Heart left ventricle (tissue), 16 donors: ENCODE measurements around the gene TANK. TPM values are rescaled to one million over a fixed set of nuclear protein-coding genes. Genes with fewer than 3 reads are reported as not detected.

ENCODE experiments used
- ATAC-seq, 4 donors: fragments of 200-7000 bp; cut with Tn5 transposase; one replicate each; pipeline ENCODE4 v1.9.1; 2020 to 2022; ENCODE audit warnings: moderate library complexity in 4 of 4, mild to moderate bottlenecking in 3 of 4, moderate number of reproducible peaks in 1 of 4
- DNase-seq, 5 donors: peaks; one replicate each; pipeline ENCODE4 v3.0.0-alpha.2; 2020
- H3K27ac ChIP-seq, 12 donors: fragments of 200-600 bp; sonication (generic) in 4 of 12; one replicate each; pipeline versions ENCODE4 v1.5.0 to v1.8.0; 2016 to 2022; ENCODE audit warnings: mild to moderate bottlenecking in 2 of 12
- H3K27me3 ChIP-seq, 9 donors: fragments of 200-600 bp; sonication (generic) in 2 of 9; one replicate each; pipeline versions ENCODE4 v1.5.1 to v1.8.0; 2016 to 2022; ENCODE audit warnings: mild to moderate bottlenecking in 3 of 9
- H3K36me3 ChIP-seq, 9 donors: fragments of 200-600 bp; sonication (generic) in 2 of 9; one replicate each; pipeline versions ENCODE4 v1.5.0 to v1.8.0; 2018 to 2022; ENCODE audit warnings: mild to moderate bottlenecking in 2 of 9
- H3K4me1 ChIP-seq, 12 donors: fragments of 200-600 bp; sonication (generic) in 4 of 12; one replicate each; pipeline versions ENCODE4 v1.5.0 to v1.8.0; 2016 to 2022; ENCODE audit warnings: mild to moderate bottlenecking in 3 of 12
- H3K4me3 ChIP-seq, 12 donors: fragments of 200-600 bp; sonication (generic) in 4 of 12; one replicate each; pipeline versions ENCODE4 v1.5.0 to v1.8.0; 2017 to 2022; ENCODE audit warnings: mild to moderate bottlenecking in 9 of 12, moderate library complexity in 4 of 12
- H3K9me3 ChIP-seq, 12 donors: fragments of 200-600 bp; sonication (generic) in 4 of 12; one replicate each; pipeline versions ENCODE4 v1.5.0 to v1.8.0; 2016 to 2022; ENCODE audit warnings: mild to moderate bottlenecking in 1 of 12
- POLR2A ChIP-seq, 2 donors: fragments of 450-650 bp; IDR thresholded peaks; one replicate each; pipeline ENCODE4 v1.6.1; 2017; ENCODE audit warnings: antibody characterized with exemption in 2 of 2, mild to moderate bottlenecking in 2 of 2, moderate library complexity in 2 of 2
- WGBS, 4 donors: extraction: QIAGEN DNeasy Blood & Tissue Kit in 2 of 4; methylation state at CpG; one replicate each; pipeline versions ENCODE4 v1.1.5 to v1.1.7; 2013 to 2018; 5-methylcytosine and 5-hydroxymethylcytosine counted together
- intact Hi-C, 10 donors: fragments of 100-400 bp; cut with DNase I; formaldehyde crosslinking; loops; one replicate each; pipeline versions ENCODE4 v1.11.1 to v1.14.2; 2022
- polyA plus RNA-seq, 2 donors: library from polyadenylated mRNA; stranded (reverse); fragments of 200-250 nt; gene quantifications; one replicate each; pipeline ENCODE4 v1.2.3, GENCODE V29; 2013
- total RNA-seq, 9 donors: library from RNA; depleted of rRNA in 2 of 9; stranded (reverse); fragments of >200 nt in 2 of 9; fragmentation: NEBNext Ultra II Directional in 3 of 9; extraction: Animal tissue kit (Norgen Biotek cat#: 25700) in 3 of 9; gene quantifications; one replicate each; pipeline versions ENCODE4 v1.1.0 to v1.2.4, GENCODE V29; 2016 to 2023
- TF ChIP-seq, protein P1 (sequence below), 12 donors: fragments of 200-600 bp; sonication (generic) in 4 of 12; IDR thresholded peaks; one replicate each; pipeline versions ENCODE4 v1.5.0 to v1.8.0; 2018 to 2022; ENCODE audit warnings: antibody characterized with exemption in 12 of 12, mild to moderate bottlenecking in 5 of 12
- donor health status: ischemic (EF 13 %, LVEDD 7.1; RV severe dilation, severe dysfunction).
- donor health status: healthy with polysubstance abuse.
- donor health status: DM: no; HTN: yes; CAD: no.
- donor health status: DM: no; HTN: no; CAD: no.
- donor health status: ischemic (EF 25% LVEDD 6.9; RV normal size, moderate dysfunction).
- donor health status: ischemic (EF 25% LVEDD 5.7; RV mildly dilated, moderate dysfunction).
- donor health status: healthy.
- donor health status: DM: yes; HTN: yes; CAD: no.
- donor health status: ischemic (EF 35%, LVEDD 5.7; RV mildly dilated, moderate dysfunction).
- donor health status: nonischemic (EF 11% LVEDD 7.7; RV severe dilation, severe dysfunction).
- donor health status: DM: yes; HTN: yes; CAD: no.
- donor health status: PGD.
- donor health status: ischemic (EF 29% LVEDD 5.4; RV normal size, mild dysfunction).
- donor health status: nonischemic (EF 23%, LVEDD 6.1; RV moderate dilation, normal function).

TANK gene
- total and polyA plus RNA-seq, 11 donors, result 15.4 to 58.5 (median 32.4) TPM

DNA sequence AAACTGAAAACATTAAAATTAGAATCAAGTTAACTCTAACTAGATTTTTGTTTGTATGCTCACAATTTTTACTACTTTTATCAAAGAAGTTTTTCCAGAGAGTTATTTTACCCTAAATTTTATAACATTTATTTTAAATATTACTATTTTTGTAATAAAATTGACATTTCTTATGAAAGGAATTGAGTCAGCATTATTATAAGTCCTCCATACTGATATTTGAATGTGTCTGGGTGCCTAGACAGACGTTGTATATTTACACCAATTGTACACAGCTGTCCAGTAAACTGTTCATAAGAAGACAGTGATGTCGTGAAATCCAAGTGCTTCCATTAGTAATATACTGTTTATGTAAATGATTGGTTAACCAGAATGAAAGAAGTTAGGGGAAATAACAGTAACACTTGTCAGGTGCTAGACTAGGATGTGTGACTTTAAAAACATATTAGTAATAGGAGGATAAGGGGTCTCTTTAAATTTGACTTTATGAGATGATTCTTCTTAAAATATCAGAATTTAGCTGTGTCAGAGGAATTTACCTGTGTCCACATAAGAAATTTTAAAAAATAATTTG, 73.7 kb downstream of the TANK start:
- Histone ChIP-seq H3K4me1 (peaks cover 0 to 27% (median 7%) of the 10 kb centered on the region in 12 donors), H3K36me3 (peaks cover 0 to 59% (median 33%) of the 10 kb centered on the region in 9 donors), H3K9me3 (no peaks in the 10 kb centered on the region), H3K27me3 (no peaks in the 10 kb centered on the region), H3K4me3 (no peak overlapping the region), H3K27ac (no peak overlapping the region)
- intact Hi-C loops, result no loop called here
- WGBS, 4 donors, result 88 to 96% (median 93%) methylated on average over 2 of the region's 2 CpGs
- TF ChIP-seq, protein P1, sequence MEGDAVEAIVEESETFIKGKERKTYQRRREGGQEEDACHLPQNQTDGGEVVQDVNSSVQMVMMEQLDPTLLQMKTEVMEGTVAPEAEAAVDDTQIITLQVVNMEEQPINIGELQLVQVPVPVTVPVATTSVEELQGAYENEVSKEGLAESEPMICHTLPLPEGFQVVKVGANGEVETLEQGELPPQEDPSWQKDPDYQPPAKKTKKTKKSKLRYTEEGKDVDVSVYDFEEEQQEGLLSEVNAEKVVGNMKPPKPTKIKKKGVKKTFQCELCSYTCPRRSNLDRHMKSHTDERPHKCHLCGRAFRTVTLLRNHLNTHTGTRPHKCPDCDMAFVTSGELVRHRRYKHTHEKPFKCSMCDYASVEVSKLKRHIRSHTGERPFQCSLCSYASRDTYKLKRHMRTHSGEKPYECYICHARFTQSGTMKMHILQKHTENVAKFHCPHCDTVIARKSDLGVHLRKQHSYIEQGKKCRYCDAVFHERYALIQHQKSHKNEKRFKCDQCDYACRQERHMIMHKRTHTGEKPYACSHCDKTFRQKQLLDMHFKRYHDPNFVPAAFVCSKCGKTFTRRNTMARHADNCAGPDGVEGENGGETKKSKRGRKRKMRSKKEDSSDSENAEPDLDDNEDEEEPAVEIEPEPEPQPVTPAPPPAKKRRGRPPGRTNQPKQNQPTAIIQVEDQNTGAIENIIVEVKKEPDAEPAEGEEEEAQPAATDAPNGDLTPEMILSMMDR (IDR thresholded peaks at IDR 0.05), result no peak
- no peak for TF ChIP-seq POLR2A (IDR thresholded peaks at IDR 0.05)
- no peak for ATAC-seq
- no peak for DNase-seq

GRCh38 chr2:161234627-161235026, 74.4 kb downstream of the TANK start:
- DNase-seq (no peak), ATAC-seq (no peak)
- WGBS, 4 donors, result 86 to 96% (median 91%) methylated on average over 2 of the region's 2 CpGs
- H3K4me1 ChIP-seq, result peaks cover 0 to 27% (median 7%) of the 10 kb centered on the region in 12 donors
- intact Hi-C loops, result no loop called here
- H3K4me3 ChIP-seq, result no peak overlapping the region
- no peaks in the 10 kb centered on the region for H3K9me3 ChIP-seq
- no peaks in the 10 kb centered on the region for H3K27me3 ChIP-seq
- peaks cover 0 to 52% (median 26%) of the 10 kb centered on the region in 9 donors for H3K36me3 ChIP-seq
- no peak for TF ChIP-seq POLR2A (IDR thresholded peaks at IDR 0.05)
- TF ChIP-seq, protein P1 (IDR thresholded peaks at IDR 0.05), result no peak
- no peak overlapping the region for H3K27ac ChIP-seq

DNA sequence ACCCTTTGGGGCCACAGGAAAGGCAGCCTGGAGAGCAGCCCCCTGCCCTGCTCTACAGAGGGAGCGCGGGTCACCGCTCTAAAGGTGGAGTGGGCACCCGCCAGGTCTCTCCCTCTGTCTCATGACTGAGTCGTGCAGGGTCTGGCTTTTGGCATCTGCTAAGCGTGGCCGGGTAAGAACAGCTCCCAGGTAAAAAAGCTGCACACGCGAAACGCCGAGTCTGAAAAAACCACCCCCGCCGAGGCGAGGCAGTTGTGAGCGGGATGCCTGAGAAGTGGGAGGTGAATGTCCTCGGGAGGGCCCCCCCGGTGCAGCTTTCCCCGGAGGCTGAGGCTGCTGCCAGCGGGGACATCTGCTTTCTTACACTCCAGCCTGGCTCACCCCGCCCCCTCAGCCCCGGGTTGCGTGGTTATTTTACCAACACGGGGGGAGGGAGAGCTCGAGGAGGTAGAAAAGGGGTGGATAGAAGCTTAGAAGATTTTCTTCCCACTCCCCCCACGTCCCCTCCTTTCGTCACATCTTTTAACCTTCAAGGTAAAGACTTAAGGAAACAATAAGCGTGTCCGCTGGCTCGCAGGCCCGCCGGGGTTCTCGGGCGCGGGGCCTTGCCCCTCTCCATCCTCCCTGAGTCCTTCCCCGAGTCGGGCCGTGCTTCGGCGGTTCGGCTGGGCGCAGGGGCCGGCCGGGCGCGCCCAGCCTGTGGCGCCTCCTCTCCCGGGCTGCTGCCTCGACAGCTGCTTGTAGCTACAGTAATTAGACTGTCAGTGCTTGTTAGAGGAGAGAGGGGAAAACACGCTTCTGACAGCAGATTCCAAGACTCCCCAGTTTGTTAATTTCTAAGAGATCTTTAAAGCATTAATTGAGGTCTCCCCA, 77.4 kb downstream of the TANK start:
- Histone ChIP-seq H3K27me3 (no peaks in the 10 kb centered on the region), H3K4me3 (peak overlapping the region; percentile 18 to 68 (median 56)), H3K36me3 (peaks cover 0 to 23% (median 3%) of the 10 kb centered on the region in 9 donors), H3K4me1 (peaks cover 0 to 27% (median 7%) of the 10 kb centered on the region in 12 donors), H3K27ac (peak overlapping the region in 3 of 12 donors; percentile 11 to 71 (median 13)), H3K9me3 (no peaks in the 10 kb centered on the region)
- no peak for TF ChIP-seq POLR2A (IDR thresholded peaks at IDR 0.05)
- TF ChIP-seq, protein P1 (IDR thresholded peaks at IDR 0.05), result no peak
- WGBS, 4 donors, result 2 to 7% (median 3%) methylated on average over 39 to 49 of the region's 49 CpGs
- DNase-seq (peak; percentile 31 to 72 (median 52)), ATAC-seq (peak; percentile 75 to 82 (median 79))
- intact Hi-C loops, result no loop called here

- H3K4me1 ChIP-seq, result peaks cover 0 to 28% (median 7%) of the 10 kb centered on the region in 12 donors
- DNase-seq (no peak), ATAC-seq (no peak)
- H3K27me3 ChIP-seq, result no peaks in the 10 kb centered on the region
- 1% methylated on average over 16 of the region's 16 CpGs for WGBS, 4 donors
- peaks cover 0 to 21% (median 3%) of the 10 kb centered on the region in 9 donors for H3K36me3 ChIP-seq
- H3K9me3 ChIP-seq, result no peaks in the 10 kb centered on the region
- H3K4me3 ChIP-seq, result peak overlapping the region; percentile 18 to 68 (median 56)
- TF ChIP-seq POLR2A (IDR thresholded peaks at IDR 0.05), result no peak
- TF ChIP-seq, protein P1 (IDR thresholded peaks at IDR 0.05), result no peak
- intact Hi-C loops, result no loop called here
- H3K27ac ChIP-seq, result peak overlapping the region in 1 of 12 donors; percentile 71
Observed at GRCh38 chr2:161238265-161238559, 78.0 kb downstream of the TANK start.
